A549 (cell line): Measurements from ENCODE around the gene ACTMAP. TPM values are rescaled to one million over a fixed set of nuclear protein-coding genes. Genes with fewer than 3 reads are reported as not detected.
A peak's percentile ranks its signal among the peaks of the same experiment; 100 is the strongest.

Source experiments
- ATAC-seq, 2 experiments: fragments of 200-7000 bp in 1 of 2; fragments of >200 bp in 1 of 2; cut with Nextera tagmentation in 1 of 2; cut with Tn5 transposase in 1 of 2; 3 replicates each; pipeline versions ENCODE4 v1.8.0 to v1.9.1; 2018 to 2020; ENCODE audit warnings: mild to moderate bottlenecking in 1 of 2, moderate library complexity in 1 of 2
- CTCF ChIA-PET: fragments of 300-600 bp; sonication (Branson Sonifier 250); formaldehyde crosslinking; extraction: SDS; loops from one replicate; lab custom pipeline; 2021; ENCODE audit warnings: antibody characterized with exemption, inconsistent platforms; lab: Yijun Ruan, JAX
- POLR2A ChIA-PET: fragments of 350-600 bp; formaldehyde crosslinking; extraction: SDS; loops from one replicate; lab custom pipeline; 2021; ENCODE audit warnings: antibody characterized with exemption, inconsistent platforms; lab: Yijun Ruan, JAX
- DNase-seq, 2 experiments: peaks; one replicate each; pipeline versions ENCODE4 v3.0.0 to v3.0.0-alpha.2; 2011 to 2016; ENCODE audit warnings: low read depth in 1 of 2, low spot score in 1 of 2
- FAIRE-seq: peaks from 2 replicates; lab custom pipeline; 2011; peaks lifted over from hg19 to GRCh38; lab: Jason Lieb, UNC
- H3K27ac ChIP-seq, 2 experiments: fragments of >200 bp; sonication (Bioruptor Twin); formaldehyde crosslinking; 3 replicates each; pipeline ENCODE4 v1.5.1; 2016 to 2017
- H3K4me1 ChIP-seq: fragments of >200 bp; sonication (Bioruptor Twin); formaldehyde crosslinking; 3 replicates; pipeline ENCODE4 v1.6.1; 2016
- H3K4me2 ChIP-seq: fragments of >200 bp; sonication (Bioruptor Twin); formaldehyde crosslinking; 3 replicates; pipeline ENCODE4 v1.6.1; 2016
- H3K4me3 ChIP-seq: fragments of >200 bp; sonication (Bioruptor Twin); formaldehyde crosslinking; 3 replicates; pipeline ENCODE4 v1.5.1; 2016
- H3K9me3 ChIP-seq: fragments of >200 bp; sonication (Bioruptor Twin); formaldehyde crosslinking; 3 replicates; pipeline ENCODE4 v1.6.1; 2016
- CBX2 ChIP-seq: fragments of 200-600 bp; sonication (generic); IDR thresholded peaks from 2 replicates; pipeline ENCODE4 v1.6.1; 2016; ENCODE audit warnings: low read depth, mild to moderate bottlenecking, borderline replicate concordance
- CHD2 ChIP-seq: fragments of 150-350 bp; IDR thresholded peaks from 2 replicates; pipeline ENCODE4 v1.6.1; 2014; ENCODE audit warnings: low read length; ENCODE audit not compliant: partially characterized antibody
- E2F6 ChIP-seq: IDR thresholded peaks from 2 replicates; pipeline ENCODE4 v1.6.1; 2012; ENCODE audit warnings: low read depth, borderline replicate concordance
- EHMT2 ChIP-seq: fragments of 200-600 bp; sonication (generic); IDR thresholded peaks from 2 replicates; pipeline ENCODE4 v1.6.1; 2016; ENCODE audit warnings: antibody characterized with exemption, low read depth, mild to moderate bottlenecking, moderate library complexity
- EP300 ChIP-seq, 2 experiments: fragments of >200 bp; sonication (Bioruptor Twin); formaldehyde crosslinking; IDR thresholded peaks; 2 replicates in 1 of 2; 3 replicates in 1 of 2; pipeline ENCODE4 v1.6.1; 2016 to 2017
- ESRRA ChIP-seq: fragments of 150-350 bp; IDR thresholded peaks from 2 replicates; pipeline ENCODE4 v1.6.1; 2014; ENCODE audit warnings: mild to moderate bottlenecking, low read length, borderline replicate concordance
- FOSB ChIP-seq: fragments of 250-450 bp; sonication (Bioruptor Pico); IDR thresholded peaks from 2 replicates; pipeline ENCODE4 v1.5.0; 2020; ENCODE audit warnings: mild to moderate bottlenecking, moderate library complexity
- HEYL ChIP-seq: fragments of 250-450 bp; sonication (Bioruptor Pico); IDR thresholded peaks from 2 replicates; pipeline ENCODE4 v1.8.0; 2021; ENCODE audit warnings: mild to moderate bottlenecking, moderate library complexity
- HMGXB4 ChIP-seq: fragments of 250-450 bp; sonication (Bioruptor Pico); IDR thresholded peaks from 2 replicates; pipeline ENCODE4 v1.5.0; 2021; ENCODE audit warnings: mild to moderate bottlenecking, moderate library complexity, borderline replicate concordance
- JUN ChIP-seq, 2 experiments: fragments of >200 bp; sonication (Bioruptor Twin); formaldehyde crosslinking; IDR thresholded peaks; 2 replicates in 1 of 2; 3 replicates in 1 of 2; pipeline ENCODE4 v1.6.1; 2016 to 2017
- JUNB ChIP-seq: fragments of >200 bp; sonication (Bioruptor Twin); formaldehyde crosslinking; IDR thresholded peaks from 2 replicates; pipeline ENCODE4 v1.6.1; 2016
- KDM1A ChIP-seq: fragments of 200-600 bp; sonication (generic); IDR thresholded peaks from 2 replicates; pipeline ENCODE4 v1.6.1; 2016; ENCODE audit warnings: low read depth, mild to moderate bottlenecking
- MAFK ChIP-seq: fragments of 450-650 bp; IDR thresholded peaks from 2 replicates; pipeline ENCODE4 v1.6.1; 2014; ENCODE audit not compliant: partially characterized antibody
- MAX ChIP-seq: IDR thresholded peaks from 2 replicates; pipeline ENCODE4 v1.6.1; 2012
- NPAS2 ChIP-seq: fragments of 250-450 bp; sonication (Bioruptor Pico); IDR thresholded peaks from 2 replicates; pipeline ENCODE4 v1.8.0; 2022; ENCODE audit warnings: mild to moderate bottlenecking, moderate library complexity, borderline replicate concordance
- POLR2A ChIP-seq: IDR thresholded peaks from 2 replicates; pipeline ENCODE4 v1.6.1; 2012; ENCODE audit warnings: mild to moderate bottlenecking, low read length
- REST ChIP-seq: fragments of 200-600 bp; sonication (generic); IDR thresholded peaks from 2 replicates; pipeline ENCODE4 v1.6.1; 2016; ENCODE audit warnings: antibody characterized with exemption, mild to moderate bottlenecking, moderate library complexity
- RFX5 ChIP-seq: fragments of 450-650 bp; IDR thresholded peaks from 2 replicates; pipeline ENCODE4 v1.7.1; 2014; ENCODE audit warnings: antibody characterized with exemption, mild to moderate bottlenecking, moderate library complexity
- ZFP36 ChIP-seq: fragments of 450-650 bp; IDR thresholded peaks from 2 replicates; pipeline ENCODE4 v1.6.1; 2014; ENCODE audit warnings: borderline replicate concordance; ENCODE audit not compliant: partially characterized antibody
- ZNF302 ChIP-seq: fragments of 250-450 bp; sonication (Bioruptor Pico); IDR thresholded peaks from 2 replicates; pipeline ENCODE4 v1.9.0; 2021; ENCODE audit warnings: inconsistent platforms, mild to moderate bottlenecking, moderate library complexity
- ZSCAN20 ChIP-seq: fragments of 250-450 bp; sonication (Bioruptor Pico); IDR thresholded peaks from 2 replicates; pipeline ENCODE4 v1.8.0; 2022; ENCODE audit warnings: mild to moderate bottlenecking, moderate library complexity
- WGBS: methylation state at CpG from one replicate; pipeline ENCODE4 v1.1.6; 2017; ENCODE audit errors: missing lambda C conversion rate; 5-methylcytosine and 5-hydroxymethylcytosine counted together
- polyA plus RNA-seq, 4 experiments: library from polyadenylated mRNA; depleted of rRNA in 3 of 4; stranded (reverse); fragments of >200 nt; fragmentation: RNase III in 1 of 4; extraction: RNeasy Plus Mini Kit Qiagen cat#74134 plus additional on column Dnase treatment in 1 of 4; gene quantifications; 2 replicates in 3 of 4; 3 replicates in 1 of 4; pipeline ENCODE4 v1.2.3, GENCODE V29; 2011 to 2017

ACTMAP gene
- polyA plus RNA-seq, 2 of the 4 experiments (the other 2 are of a cell fraction) = 7.8 to 14.8 TPM

GRCh38 chr19:40791996-40792395 is 41.7 kb upstream of the ACTMAP start:
- H3K4me2 ChIP-seq = no peak overlapping the region
- ChIA-PET POLR2A (interaction anchor here (1.2 kb wide), 1 partner anchor 14 kb away, joined by 5 read pairs; the partner anchor contains the start of gene RAB4B), CTCF (interaction anchor here (1.5 to 2.0 kb wide), 2 partner anchors 28 to 129 kb away, joined by 3 to 7 read pairs; no protein-coding TSS in a partner anchor)
- TF ChIP-seq CHD2 (no peak), HEYL (CRISPR knock-in tag) (no peak), RFX5 (no peak), JUNB (no peak), ZSCAN20 (CRISPR knock-in tag) (no peak), JUN (IDR thresholded peaks at IDR 0.05) (no peak), KDM1A (no peak), ZFP36 (no peak), E2F6 (no peak), NPAS2 (CRISPR knock-in tag) (no peak), POLR2A (no peak), HMGXB4 (CRISPR knock-in tag) (no peak), MAFK (no peak), MAX (no peak), REST (no peak), CBX2 (no peak), FOSB (no peak), EHMT2 (no peak), EP300 (IDR thresholded peaks at IDR 0.05) (no peak), ZNF302 (CRISPR knock-in tag) (no peak)
- no peak for ATAC-seq
- DNase-seq = no peak
- H3K27ac ChIP-seq = no peak overlapping the region
- H3K9me3 ChIP-seq = no peaks in the 10 kb centered on the region
- H3K4me1 ChIP-seq = peaks cover 6% of the 10 kb centered on the region; the same call in 1 of the 3 replicates
- no peak for FAIRE-seq
- no peak overlapping the region for H3K4me3 ChIP-seq
- WGBS = 65% methylated on average over 3 of the region's 3 CpGs

GRCh38 chr19:40791349-40791748 is 41.1 kb upstream of the ACTMAP start:
- H3K4me2 ChIP-seq = no peak overlapping the region
- ChIA-PET CTCF (no interaction called here), POLR2A (no interaction called here)
- 95% methylated on average over 7 of the region's 7 CpGs for WGBS
- H3K4me3 ChIP-seq = no peak overlapping the region
- peaks cover 6% of the 10 kb centered on the region; the same call in 1 of the 3 replicates for H3K4me1 ChIP-seq
- peak; percentile 33 to 38; a peak in 4 of 6 replicates for ATAC-seq
- TF ChIP-seq MAX (no peak), ESRRA (no peak)
- no peaks in the 10 kb centered on the region for H3K9me3 ChIP-seq
- DNase-seq = no peak
- FAIRE-seq = no peak
- H3K27ac ChIP-seq = no peak overlapping the region
